HL-60 (cell line): ENCODE measurements around the gene ATG5.
A peak's percentile ranks its signal among the peaks of the same experiment; 100 is the strongest.

Experiments used
- DNase-seq, 2 experiments: peaks; one replicate each; pipeline ENCODE4 v3.0.0-alpha.2; 2010 to 2020; ENCODE audit warnings: low read depth in 1 of 2, low spot score in 1 of 2
- H3K27ac ChIP-seq: fragments of 250-450 bp; sonication (Bioruptor Pico); replicated peaks from 2 replicates; pipeline ENCODE4 v1.5.1; 2020; ENCODE audit warnings: mild to moderate bottlenecking, moderate library complexity
- H3K27me3 ChIP-seq: fragments of 250-450 bp; sonication (Bioruptor Pico); 2 replicates; pipeline ENCODE4 v1.5.1; 2021; ENCODE audit warnings: mild to moderate bottlenecking, moderate library complexity; ENCODE audit not compliant: insufficient read depth, poor library complexity, severe bottlenecking
- H3K4me3 ChIP-seq: replicated peaks from 2 replicates; pipeline ENCODE4 v1.5.1; 2011; ENCODE audit warnings: mild to moderate bottlenecking, control low read depth, low read length; ENCODE audit not compliant: insufficient read depth
- GABPA ChIP-seq: IDR thresholded peaks from 2 replicates; pipeline ENCODE4 v1.6.1; 2012; ENCODE audit warnings: low read depth
- POLR2AphosphoS5 ChIP-seq: IDR thresholded peaks from 2 replicates; pipeline ENCODE4 v1.6.1; 2012; ENCODE audit warnings: low read depth
- REST ChIP-seq: IDR thresholded peaks from 2 replicates; pipeline ENCODE4 v1.6.1; 2012; ENCODE audit warnings: low read depth; ENCODE audit not compliant: insufficient replicate concordance
- SPI1 ChIP-seq: IDR thresholded peaks from 2 replicates; pipeline ENCODE4 v1.6.1; 2012; ENCODE audit warnings: low read depth, mild to moderate bottlenecking, borderline replicate concordance
- TF ChIP-seq, protein P1 (sequence below): IDR thresholded peaks from one replicate; pipeline ENCODE4 v1.5.1; 2011; ENCODE audit warnings: low read length, control low read depth, inconsistent platforms; ENCODE audit not compliant: insufficient read depth

Gene ATG5

DNA sequence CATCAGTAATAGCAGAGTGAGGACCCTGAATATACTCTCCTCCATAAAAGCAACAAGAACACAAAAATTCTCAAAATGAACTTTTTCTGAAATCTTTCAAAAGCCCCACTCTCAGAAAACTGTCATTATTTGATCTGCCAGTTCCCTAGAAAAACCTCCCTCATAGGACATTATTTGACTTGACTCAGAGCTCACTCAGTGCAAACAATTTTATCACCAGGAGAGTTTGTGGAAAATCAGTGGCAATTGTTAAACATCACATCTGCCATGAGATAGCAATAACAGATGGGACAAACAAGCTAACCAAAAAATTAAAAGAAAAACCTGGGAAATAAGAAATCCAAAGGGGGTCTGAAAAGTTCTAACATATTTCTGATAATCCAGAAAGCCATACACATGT, 100.0 kb downstream of the ATG5 start:
- no peak overlapping the region for H3K27ac ChIP-seq
- H3K4me3 ChIP-seq = no peak overlapping the region
- TF ChIP-seq GABPA (no peak), REST (no peak), POLR2AphosphoS5 (no peak), SPI1 (no peak)
- TF ChIP-seq, protein P1, sequence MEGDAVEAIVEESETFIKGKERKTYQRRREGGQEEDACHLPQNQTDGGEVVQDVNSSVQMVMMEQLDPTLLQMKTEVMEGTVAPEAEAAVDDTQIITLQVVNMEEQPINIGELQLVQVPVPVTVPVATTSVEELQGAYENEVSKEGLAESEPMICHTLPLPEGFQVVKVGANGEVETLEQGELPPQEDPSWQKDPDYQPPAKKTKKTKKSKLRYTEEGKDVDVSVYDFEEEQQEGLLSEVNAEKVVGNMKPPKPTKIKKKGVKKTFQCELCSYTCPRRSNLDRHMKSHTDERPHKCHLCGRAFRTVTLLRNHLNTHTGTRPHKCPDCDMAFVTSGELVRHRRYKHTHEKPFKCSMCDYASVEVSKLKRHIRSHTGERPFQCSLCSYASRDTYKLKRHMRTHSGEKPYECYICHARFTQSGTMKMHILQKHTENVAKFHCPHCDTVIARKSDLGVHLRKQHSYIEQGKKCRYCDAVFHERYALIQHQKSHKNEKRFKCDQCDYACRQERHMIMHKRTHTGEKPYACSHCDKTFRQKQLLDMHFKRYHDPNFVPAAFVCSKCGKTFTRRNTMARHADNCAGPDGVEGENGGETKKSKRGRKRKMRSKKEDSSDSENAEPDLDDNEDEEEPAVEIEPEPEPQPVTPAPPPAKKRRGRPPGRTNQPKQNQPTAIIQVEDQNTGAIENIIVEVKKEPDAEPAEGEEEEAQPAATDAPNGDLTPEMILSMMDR = no peak
- no peak for DNase-seq
- H3K27me3 ChIP-seq = no peaks in the 10 kb centered on the region

GRCh38 chr6:106223300-106223930, 102.1 kb downstream of the ATG5 start:
- Histone ChIP-seq H3K4me3 (no peak overlapping the region), H3K27me3 (no peaks in the 10 kb centered on the region), H3K27ac (no peak overlapping the region)
- TF ChIP-seq, protein P1 = peak; percentile 12
- TF ChIP-seq GABPA = no peak
- DNase-seq = peak; percentile 26 to 67

DNA sequence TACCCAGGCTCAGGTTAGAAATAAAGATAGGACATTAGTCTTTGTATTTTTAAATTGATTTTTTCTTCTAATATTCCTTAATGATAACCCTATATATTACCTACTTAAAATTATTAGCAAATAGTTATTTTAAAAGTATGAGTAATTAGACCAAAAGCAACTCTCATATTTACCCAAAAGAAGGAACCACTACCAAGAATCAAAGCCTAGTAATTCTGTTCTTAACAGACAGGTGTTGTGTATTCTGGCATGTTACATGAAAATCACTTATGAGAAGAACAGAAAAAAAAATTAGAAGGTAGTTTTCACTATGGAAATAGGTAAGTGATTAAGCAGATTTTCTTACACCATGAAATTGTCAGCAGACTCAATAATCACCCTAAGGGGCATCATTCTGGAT, 105.1 kb downstream of the ATG5 start:
- no peak overlapping the region for H3K4me3 ChIP-seq
- DNase-seq = no peak
- TF ChIP-seq POLR2AphosphoS5 (no peak), REST (no peak), SPI1 (no peak)
- TF ChIP-seq, protein P1 = no peak
- H3K27ac ChIP-seq = no peak overlapping the region
- no peaks in the 10 kb centered on the region for H3K27me3 ChIP-seq

GRCh38 chr6:106216527-106216926, 109.0 kb downstream of the ATG5 start:
- Histone ChIP-seq H3K4me3 (no peak overlapping the region), H3K27me3 (no peaks in the 10 kb centered on the region), H3K27ac (no peak overlapping the region)
- TF ChIP-seq GABPA (no peak), REST (no peak), POLR2AphosphoS5 (no peak), SPI1 (no peak)
- TF ChIP-seq, protein P1 = no peak
- DNase-seq = no peak
